Activated T-cell treated with anti-CD3 and anti-CD28 coated beads for 1 hour (primary cell): ENCODE results near the gene TSTD1.
A peak's percentile ranks its signal among the peaks of the same experiment; 100 is the strongest.

Source experiments
- DNase-seq: peaks from one replicate; pipeline ENCODE4 v3.0.0-alpha.2; 2020; ENCODE audit warnings: low read depth

TSTD1 gene, protein sequence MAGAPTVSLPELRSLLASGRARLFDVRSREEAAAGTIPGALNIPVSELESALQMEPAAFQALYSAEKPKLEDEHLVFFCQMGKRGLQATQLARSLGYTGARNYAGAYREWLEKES

GRCh38 chr1:161038523-161039153, at the start of gene TSTD1:
Gene TSTD1 (minus strand): TSS chr1:161038964. CDS start chr1:161038889, 75 bp downstream.
- DNase-seq = peak; percentile 70

GRCh38 chr1:161086457-161086856, 47.7 kb upstream of the TSTD1 start:
- DNase-seq = no peak

DNA sequence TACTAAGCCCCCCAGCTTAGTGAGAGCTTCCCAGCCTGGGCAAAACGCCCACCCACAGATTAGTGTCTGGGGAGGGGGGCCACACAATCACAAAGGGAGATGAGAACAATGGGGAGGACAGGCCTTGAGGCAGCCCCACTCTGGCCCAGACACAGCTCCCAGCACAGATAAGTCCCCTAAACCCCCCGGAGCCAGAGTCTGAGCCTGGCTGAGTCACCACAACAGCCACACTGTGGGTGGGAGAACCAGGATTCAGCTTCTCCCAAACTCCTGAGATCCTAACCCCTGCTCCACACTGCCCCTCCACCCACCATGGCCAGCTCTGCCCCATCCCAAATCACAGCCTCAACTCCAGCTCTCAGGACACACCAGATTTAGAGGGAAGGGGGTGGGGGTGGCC, 46.4 kb upstream of the TSTD1 start:
- no peak for DNase-seq

DNA sequence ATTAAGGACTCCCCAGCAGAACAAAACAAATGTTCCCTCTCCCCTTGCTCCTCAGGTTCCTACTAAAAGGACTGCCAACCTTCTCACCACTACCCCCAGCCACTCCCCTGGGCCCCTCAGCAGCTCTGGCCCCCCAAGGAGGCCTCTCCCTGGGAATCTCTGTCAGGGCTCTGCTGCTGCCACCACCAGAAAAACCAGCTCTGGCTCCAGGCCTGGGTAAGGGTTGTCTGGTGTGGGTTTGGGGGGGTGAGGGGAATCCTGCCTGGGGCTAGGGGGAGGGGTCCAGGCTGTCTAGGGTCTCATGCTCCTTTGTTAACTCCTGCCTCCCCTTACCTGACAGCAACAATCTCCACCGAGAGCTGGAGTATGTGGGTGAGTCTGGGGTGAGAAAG, 45.8 kb upstream of the TSTD1 start:
- no peak for DNase-seq

- DNase-seq = no peak
Observed at GRCh38 chr1:161083748-161084596, 45.2 kb upstream of the TSTD1 start.

DNA sequence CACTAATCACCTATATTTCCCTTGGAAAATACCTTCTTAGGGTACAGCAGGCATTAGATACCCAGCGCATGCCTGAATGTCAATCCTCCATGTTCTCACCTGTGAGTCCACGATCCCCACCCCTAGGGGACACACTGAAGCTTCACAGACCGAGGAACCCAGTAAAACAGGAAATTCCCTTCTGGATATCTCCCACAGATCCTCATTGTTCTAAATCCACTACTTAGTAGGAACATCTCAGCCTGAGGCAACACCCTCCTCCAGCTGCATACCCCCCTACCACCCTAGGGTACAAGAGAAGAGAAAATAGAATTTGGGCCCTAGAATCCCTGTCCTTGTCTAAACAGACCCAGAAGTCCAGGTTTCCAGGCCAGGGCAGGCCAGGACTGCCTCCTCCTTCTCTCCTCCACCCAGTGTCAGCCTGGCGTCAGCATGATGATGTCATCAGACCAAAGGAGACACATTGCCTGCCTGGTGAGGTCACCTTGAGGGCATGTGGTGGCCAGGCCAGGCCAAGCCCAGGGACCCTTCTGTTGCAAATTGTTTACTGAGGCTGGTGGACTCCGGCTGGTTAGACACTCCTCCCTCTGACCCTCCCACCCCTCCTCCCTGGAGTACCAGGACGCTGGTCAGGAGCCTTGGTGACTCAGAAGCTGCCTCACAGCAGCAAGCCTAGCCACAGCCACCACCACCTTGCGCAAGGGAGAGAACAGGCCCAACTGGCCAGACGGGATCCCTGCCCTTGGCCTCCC, 44.4 kb upstream of the TSTD1 start:
- DNase-seq = no peak

DNA sequence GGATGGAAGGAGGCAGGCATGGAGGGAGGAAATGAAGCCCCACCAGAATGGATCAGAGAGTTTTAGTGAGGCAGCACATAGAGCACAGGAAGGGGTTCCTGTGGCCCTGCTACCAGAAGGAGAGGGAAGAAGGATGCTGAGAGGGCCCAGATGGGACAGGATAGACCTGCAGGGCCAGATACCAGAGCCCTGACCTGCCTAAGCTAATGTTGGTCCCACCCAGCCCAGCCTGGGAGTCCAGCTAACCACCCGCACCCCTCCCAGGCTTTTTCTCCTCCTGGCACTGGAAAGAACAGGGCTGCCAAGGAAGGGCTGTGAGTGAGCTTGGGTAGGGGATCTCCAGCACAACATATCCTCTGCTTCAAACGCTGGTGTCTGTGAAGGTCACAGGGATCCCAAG, 43.7 kb upstream of the TSTD1 start:
- DNase-seq = no peak

DNA sequence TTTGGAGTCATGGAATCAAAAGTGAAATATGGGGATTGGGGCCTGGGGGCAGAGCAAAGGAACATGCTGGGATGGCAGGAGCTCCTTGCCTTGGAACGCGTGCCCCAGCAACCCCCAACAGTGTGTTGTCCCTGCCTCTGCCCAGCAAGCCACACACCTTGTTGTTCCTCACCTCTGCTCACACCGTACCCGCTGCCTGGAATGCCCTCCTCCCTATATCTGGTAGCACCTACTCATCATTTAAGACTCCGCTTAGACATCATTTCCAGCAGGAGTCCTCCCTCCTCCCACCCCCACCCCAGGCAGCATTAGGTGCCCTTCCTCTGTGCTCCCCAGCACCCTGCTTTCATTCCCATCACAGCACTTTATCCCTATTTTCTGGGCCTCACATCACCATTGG, 42.8 kb upstream of the TSTD1 start:
- no peak for DNase-seq

DNA sequence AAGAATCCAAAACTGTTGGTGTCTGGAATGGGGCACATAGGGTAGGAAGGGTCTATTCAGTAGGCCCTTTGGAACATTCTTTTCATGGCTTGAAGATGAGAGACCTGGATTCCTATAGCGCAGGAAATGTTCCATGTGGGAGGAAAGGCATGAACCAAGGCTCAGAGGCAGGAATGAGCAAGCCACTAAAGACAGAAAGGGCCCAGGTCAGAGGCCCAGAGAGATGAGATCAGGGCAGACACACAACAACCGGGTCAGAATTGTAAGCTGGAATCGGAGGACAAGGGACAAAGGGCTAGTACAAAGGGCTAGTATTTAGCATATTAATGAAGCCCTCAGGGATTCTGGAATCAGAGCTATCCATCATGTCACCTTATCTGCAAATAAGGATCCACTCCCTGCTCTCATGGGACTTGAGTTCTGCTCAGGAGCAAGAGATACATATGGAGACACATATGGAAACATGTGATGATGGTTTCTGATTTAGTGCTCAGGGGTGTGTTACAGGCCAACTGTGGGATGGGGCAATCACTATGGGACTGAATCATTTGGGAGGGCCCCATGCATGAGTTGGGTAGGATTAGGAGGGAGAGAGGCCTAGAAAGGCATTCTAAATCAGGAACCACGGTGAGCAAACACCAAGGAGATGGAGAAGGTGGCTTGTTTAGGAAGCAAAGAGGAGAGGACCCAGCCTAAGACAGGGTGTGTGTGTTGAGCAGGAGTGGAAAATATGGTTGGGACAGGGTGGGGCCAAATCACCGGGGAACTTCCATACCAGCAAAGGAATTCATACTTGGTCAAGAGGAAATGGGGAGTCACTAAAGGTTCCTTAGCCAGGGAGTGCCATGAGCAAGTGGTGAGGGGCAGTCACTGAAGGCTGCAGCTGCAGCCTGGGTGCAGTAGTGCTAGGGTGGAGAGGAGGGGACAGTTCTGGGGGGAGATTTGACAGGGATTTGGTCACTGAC, 42.0 kb upstream of the TSTD1 start:
- DNase-seq = no peak

- DNase-seq = no peak
Observed at GRCh38 chr1:161079436-161080110, 40.8 kb upstream of the TSTD1 start.

- no peak for DNase-seq
Observed at GRCh38 chr1:161077426-161077825, 38.7 kb upstream of the TSTD1 start.

GRCh38 chr1:161076410-161076809, 37.6 kb upstream of the TSTD1 start:
- no peak for DNase-seq

GRCh38 chr1:161074676-161075368, 36.1 kb upstream of the TSTD1 start:
- no peak for DNase-seq

DNA sequence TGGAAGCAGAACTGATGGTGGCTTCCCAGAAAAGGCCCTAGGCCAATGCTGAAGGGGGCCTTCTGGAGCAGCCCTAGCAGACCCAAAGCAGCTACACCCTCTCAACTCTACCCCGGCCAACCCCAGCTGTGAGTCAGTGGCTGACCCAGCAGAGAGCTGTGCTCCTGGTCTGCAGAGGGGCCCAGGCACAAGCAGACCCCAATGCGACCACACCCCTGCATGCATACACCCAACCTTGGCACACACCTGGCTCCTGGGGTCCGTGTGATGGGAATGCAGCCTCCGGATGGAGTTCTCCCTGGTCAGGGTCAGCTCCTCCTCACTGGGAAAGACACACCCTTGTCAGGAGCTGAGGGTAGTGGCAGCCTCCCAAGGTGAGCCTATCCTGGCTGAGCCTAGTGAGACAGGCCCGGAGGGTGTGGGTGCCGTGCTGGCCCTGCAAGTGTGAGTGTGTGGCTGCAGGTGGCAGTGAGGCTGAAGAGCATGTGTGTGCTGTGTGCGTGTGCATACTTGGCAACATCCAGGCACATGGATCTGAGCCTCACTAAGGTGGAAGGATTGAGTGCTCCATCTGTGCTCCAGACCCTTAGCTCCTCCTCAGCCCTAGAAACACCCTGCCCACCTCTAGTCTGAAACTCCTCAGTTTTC, 34.8 kb upstream of the TSTD1 start:
- no peak for DNase-seq

- no peak for DNase-seq
Observed at GRCh38 chr1:161072751-161073449, 34.1 kb upstream of the TSTD1 start.

DNA sequence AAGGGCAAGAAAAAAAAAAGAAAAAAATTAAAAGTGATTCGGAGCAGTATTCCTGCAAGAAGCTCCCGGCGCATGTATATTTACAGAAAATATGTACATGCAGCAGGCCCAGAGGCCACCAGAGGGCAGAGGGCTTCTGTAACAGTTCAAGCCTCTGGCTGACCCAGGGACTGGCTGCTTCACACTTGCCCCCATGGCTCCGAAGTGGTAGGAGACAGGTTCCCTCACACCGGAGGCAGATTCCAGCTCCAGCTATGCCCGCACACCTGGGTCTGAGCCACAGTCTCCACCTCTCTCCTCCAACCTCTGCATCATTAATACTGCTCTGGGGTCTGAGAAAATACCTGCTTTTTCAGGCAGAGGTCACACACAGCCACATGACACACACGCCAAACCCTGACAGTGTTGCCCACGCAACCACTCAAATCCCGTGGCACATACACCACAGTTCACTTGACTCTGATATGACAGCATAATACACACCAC, 33.2 kb upstream of the TSTD1 start:
- DNase-seq = peak; percentile 34

GRCh38 chr1:161070761-161071160, 32.0 kb upstream of the TSTD1 start:
- no peak for DNase-seq

DNA sequence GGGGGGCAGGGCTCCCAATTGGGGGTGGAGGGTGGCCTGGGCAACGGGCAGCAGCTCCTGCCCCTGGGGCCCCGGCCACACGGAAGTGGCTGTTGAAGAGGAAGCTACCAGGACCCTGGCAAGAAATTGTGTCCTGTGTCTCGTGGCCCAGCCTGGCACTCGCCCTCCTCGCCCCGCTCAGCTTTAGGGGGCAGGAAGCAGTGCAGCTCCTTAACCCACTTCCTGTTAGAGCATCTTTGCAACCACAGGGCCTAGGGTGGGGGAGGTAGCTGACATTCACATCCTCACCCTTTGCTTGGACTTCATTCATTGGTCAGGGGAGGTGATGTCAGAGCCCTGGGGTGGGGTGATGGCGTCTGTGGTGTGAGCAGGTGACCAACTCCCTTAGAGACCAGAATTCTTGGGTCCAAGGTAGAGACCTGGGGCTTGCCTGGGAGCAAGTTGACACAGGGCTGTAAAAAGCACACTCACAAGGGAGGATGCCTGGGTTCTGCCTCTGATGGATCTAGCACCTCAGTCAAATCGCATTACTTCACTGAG, 31.0 kb upstream of the TSTD1 start, which contains the start of gene ARHGAP30:
ARHGAP30 (minus strand) TSS at position 161 of the 540 bp plus-strand sequence. CDS start 267 bp downstream, outside the sequence.
- DNase-seq = peak; percentile 70
